ENCODE measurements around the gene HABP4.
"Not testable (repeated sequence)": the region's sequence is repeated elsewhere in the genome, so short reads cannot be mapped to it uniquely, and the experiment has no call there.

HABP4 gene

GRCh38 chr9:96499257-96499656, 49.3 kb downstream of the HABP4 start:
- DNase-seq (ENCODE audit: low read depth, low spot score), result no peak

GRCh38 chr9:96500696-96501632, 51.0 kb downstream of the HABP4 start:
- DNase-seq (ENCODE audit: low read depth, low spot score), result no peak

GRCh38 chr9:96501633-96502538, 51.9 kb downstream of the HABP4 start:
- DNase-seq (ENCODE audit: low read depth, low spot score), result no peak

- no peak for DNase-seq (ENCODE audit: low read depth, low spot score)
Observed at GRCh38 chr9:96502539-96503373, 52.8 kb downstream of the HABP4 start.

GRCh38 chr9:96503374-96503748, 53.4 kb downstream of the HABP4 start:
- DNase-seq (ENCODE audit: low read depth, low spot score), result not testable (repeated sequence)

- no peak for DNase-seq (ENCODE audit: low read depth, low spot score)
Observed at GRCh38 chr9:96503918-96504317, 53.9 kb downstream of the HABP4 start.

- no peak for DNase-seq (ENCODE audit: low read depth, low spot score)
Observed at GRCh38 chr9:96505316-96505991, 55.5 kb downstream of the HABP4 start.

- DNase-seq (ENCODE audit: low read depth, low spot score), result no peak
Observed at GRCh38 chr9:96508227-96508940, 58.4 kb downstream of the HABP4 start.

- no peak for DNase-seq (ENCODE audit: low read depth, low spot score)
Observed at GRCh38 chr9:96509026-96509425, 59.1 kb downstream of the HABP4 start.

- no peak for DNase-seq (ENCODE audit: low read depth, low spot score)
Observed at GRCh38 chr9:96509848-96510247, 59.9 kb downstream of the HABP4 start.

- no peak for DNase-seq (ENCODE audit: low read depth, low spot score)
Observed at GRCh38 chr9:96510258-96510657, 60.3 kb downstream of the HABP4 start.

GRCh38 chr9:96512240-96512639, 62.3 kb downstream of the HABP4 start:
- DNase-seq (ENCODE audit: low read depth, low spot score), result no peak

GRCh38 chr9:96513622-96514021, 63.7 kb downstream of the HABP4 start:
- no peak for DNase-seq (ENCODE audit: low read depth, low spot score)

GRCh38 chr9:96514108-96514799, 64.3 kb downstream of the HABP4 start:
- DNase-seq (ENCODE audit: low read depth, low spot score), result no peak

- no peak for DNase-seq (ENCODE audit: low read depth, low spot score)
Observed at GRCh38 chr9:96514800-96515158, 64.8 kb downstream of the HABP4 start.

- no peak for DNase-seq (ENCODE audit: low read depth, low spot score)
Observed at GRCh38 chr9:96515621-96516470, 65.9 kb downstream of the HABP4 start.

GRCh38 chr9:96519095-96519494, 69.1 kb downstream of the HABP4 start:
- no peak for DNase-seq (ENCODE audit: low read depth, low spot score)

- no peak for DNase-seq (ENCODE audit: low read depth, low spot score)
Observed at GRCh38 chr9:96519787-96520186, 69.8 kb downstream of the HABP4 start.

GRCh38 chr9:96522366-96522765, 72.4 kb downstream of the HABP4 start:
- no peak for DNase-seq (ENCODE audit: low read depth, low spot score)
